Suppressor macrophage treated with lipopolysaccharide for 1 hour (primary cell): ENCODE data around the gene BLCAP.
"Not testable (repeated sequence)": the region's sequence is repeated elsewhere in the genome, so short reads cannot be mapped to it uniquely, and the experiment has no call there.

ENCODE experiments used
- DNase-seq, 3 donors: peaks; one replicate each; pipeline ENCODE4 v3.0.0-alpha.2; 2020 to 2022

Gene BLCAP

DNA sequence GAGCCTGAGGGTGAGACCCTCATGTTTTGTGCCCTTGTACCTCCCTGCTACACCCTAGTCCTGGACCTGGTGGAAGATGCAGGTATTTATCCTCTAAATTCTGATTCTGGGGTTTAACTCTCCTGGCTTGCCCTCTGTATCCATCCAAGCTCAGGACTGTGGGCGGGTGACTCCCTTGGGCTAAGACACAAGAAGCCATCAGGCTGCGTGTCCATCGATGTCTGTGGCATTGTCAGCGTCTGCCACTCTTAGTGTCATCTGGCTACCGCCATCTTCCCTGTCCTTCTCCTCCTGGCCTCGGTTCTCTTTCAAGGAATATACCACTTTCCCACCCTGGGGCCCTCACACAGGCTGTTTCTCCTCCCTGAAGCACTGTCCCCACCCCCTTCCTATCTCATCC, 28.9 kb upstream of the BLCAP start:
- DNase-seq = no peak

DNA sequence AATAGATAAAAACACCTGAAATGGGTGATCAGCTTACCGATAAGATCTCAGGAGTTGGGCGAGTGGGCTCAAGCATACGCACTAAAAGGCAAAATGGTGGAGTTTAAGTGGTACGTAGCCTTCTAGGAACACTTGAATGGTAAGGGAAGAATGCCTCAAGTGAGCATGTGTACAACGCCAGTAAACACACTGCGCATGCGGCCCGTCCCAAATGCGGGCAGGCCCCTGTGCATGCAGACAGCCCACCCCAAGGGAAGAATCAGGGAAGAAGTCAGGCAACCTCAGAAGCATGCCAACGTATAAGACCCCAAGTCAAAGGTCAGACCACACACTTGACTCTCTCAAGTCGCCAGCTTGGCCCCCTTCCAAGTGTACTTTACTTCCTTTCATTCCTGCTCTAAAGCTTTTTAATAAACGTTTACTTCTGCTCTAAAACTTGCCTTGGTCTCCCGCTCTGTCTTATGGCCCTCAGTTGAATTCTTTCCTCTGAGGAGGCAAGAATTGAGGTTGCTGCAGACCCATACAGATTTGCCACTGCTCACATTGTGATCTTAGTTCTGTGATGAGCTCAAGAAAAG, 27.1 kb upstream of the BLCAP start:
- not testable (repeated sequence) for DNase-seq

DNA sequence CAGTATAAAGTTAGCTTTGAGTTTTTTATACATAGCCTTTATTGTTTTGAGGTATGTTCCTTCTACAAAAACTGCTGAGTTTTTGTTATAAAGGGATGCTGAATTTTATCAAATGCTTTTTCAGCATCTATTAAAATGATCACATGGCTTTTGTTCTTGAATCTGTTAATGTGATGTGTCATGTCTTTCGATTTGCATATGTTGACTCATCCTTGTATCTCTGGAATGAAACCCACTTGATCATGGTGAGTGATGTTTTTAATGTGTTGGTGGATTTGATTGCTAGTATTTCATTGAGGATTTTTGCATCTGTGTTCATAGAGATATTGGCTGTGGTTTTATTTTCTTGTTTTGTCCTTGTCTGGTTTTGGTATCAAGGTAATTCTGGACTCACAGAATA, 24.7 kb upstream of the BLCAP start:
- DNase-seq = peak; percentile 19 to 61 (median 56)

DNA sequence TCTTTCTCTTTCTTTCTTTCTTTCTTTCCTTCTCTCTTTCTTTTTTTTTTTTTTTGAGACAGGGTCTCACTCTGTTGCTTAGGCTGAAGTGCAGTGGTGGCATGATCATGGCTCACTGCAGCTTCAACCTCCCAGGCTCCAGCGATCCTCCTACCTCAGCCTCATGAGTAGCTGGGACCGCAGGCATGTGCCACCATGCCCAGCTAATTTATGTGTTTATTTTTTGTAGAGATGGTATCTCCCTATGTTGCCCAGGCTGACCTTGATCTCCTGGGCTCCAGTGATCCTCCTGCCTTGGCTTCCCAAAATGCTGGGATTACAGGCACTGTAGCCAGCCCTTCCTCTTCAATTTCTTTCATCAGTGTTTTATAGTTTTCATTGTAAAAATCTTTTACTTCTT, 24.0 kb upstream of the BLCAP start:
- DNase-seq = not testable (repeated sequence)

DNA sequence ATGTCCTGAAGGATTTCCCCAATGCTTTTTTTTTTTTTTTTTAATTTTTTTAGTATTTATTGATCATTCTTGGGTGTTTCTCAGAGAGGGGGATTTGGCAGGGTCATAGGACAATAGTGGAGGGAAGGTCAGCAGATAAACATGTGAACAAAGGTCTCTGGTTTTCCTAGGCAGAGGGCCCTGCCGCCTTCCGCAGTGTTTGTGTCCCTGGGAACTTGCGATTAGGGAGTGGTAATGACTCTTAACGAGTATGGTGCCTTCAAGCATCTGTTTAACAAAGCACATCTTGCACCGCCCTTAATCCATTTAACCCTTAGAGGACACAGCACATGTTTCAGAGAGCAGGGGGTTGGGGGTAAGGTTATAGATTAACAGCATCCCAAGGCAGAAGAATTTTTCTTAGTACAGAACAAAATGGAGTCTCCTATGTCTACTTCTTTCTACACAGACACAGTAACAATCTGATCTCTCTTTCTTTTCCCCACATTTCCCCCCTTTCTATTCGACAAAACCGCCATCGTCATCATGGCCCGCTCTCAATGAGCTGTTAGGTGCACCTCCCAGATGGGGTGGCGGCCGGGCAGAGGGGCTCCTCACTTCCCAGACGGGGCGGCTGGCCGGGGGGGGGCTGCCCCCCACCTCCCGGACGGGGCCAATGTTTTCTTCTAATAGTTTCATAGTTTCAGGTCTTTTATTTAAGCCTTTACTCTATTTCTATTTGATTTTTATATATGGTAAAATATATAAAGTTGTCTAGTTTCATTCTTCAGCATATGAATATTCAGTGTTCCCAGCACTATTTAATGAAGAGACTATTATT, 22.6 kb upstream of the BLCAP start:
- DNase-seq = not testable (repeated sequence)

DNA sequence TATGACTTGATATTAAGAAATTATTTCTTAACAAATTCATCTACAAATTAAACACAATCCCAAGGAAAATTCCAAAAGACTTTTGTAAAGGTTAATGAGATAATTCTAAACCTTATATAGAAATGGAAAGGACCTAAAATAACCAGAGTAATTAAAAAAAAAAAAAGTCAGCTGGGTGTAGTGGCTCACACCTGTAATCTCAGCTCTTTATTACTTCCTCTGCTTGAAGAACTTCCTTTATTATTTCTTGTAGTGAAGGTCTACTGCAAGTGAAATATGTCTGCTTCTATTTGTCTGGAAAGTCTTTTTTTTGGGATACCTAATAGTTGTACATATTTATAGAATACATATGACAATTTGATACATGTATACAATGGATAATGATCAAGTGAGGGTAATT, 20.2 kb upstream of the BLCAP start:
- no peak for DNase-seq

DNA sequence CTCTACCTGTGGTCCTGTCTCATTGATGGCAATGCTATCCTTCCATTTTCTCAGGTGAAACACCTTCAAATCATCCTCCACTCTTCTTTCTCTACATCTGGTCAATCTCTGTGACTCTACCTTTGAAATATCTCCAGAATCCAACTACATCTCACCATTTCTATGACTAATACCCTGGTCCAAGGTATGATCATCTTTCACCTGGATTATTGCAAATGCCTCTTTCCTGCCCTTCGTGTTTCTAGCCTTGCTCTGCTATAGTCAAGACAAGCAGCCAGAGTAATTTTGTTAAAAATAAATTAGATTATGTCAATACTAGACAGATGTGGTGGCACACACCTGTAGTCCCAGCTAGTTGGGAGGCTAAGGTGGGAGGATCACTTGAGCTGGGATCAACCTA, 17.8 kb upstream of the BLCAP start:
- DNase-seq = no peak

DNA sequence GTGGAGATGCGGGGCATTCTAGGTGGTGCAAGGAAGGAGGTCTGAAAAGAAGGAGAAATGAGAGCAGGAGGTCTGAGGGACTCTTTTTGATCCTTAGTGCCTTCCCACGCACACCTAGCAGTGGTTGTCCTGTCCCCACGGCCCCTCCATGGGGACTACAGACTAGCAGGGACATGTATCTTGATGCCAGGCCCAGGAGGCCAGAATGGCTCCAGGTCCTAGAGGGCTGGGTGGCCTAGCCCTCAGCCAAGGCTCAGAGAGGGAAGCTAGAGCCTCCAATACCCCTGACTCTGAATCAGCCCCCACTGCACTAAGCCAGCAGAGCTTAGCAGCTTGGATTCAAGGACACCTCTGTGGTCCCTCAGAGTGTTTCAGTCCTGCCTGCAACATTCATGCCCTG, 16.7 kb upstream of the BLCAP start:
- DNase-seq = no peak

DNA sequence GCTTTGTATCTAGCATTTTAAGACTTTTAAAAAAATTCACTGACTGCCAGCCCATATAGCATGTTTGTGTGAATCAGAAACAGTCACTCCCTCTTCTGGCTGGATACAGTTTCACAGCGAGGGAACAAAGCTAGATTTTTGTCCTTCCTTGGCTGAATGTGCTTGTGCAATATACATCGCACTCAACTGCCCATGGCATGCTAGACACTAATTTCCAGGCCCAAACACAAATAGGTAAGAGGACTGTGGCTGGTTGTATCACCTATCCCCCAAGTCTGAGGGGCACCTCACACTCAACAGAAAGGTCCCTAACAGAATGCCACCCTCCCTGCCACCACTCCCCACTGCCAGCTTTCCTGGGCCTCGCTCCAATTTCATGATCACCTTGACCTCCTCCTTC, 16.2 kb upstream of the BLCAP start:
- peak in 1 of 3 donors; percentile 30 for DNase-seq

DNA sequence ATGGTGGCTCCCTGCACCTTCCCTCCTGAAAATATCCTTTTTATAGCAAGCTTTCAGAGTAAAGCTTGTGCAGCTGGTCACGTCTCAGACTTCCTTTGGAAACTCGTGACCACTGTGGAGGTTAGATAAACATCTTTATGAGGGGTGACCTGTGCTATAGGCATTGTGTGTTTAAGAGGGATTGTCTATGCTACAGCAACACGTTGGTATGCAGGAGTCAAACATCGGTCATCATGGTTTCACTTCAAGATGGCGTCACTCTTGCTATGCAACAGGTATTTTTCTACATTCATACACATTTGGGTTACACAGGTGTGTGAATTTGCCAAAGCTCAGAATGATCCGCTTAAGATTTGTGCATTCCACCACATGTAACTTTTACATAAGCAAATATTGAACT, 14.6 kb upstream of the BLCAP start:
- DNase-seq = no peak

DNA sequence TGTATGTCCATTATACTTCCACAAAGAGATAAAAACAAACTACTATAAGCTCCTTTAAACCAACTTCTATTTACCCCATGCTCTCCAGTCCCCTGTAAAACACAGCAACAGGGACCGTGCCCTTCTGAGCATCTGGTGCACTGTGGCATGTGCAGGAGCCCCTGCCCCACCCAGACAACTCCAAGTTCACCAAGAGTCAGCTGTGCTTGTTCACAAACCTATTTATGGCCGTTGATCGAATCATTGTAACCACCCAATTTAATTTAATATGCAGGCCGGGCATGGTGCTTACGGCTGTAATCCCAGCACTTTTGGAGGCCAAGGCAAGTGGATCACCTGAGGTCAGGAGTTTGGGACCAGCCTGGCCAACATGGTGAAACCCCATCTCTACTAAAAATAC, 13.7 kb upstream of the BLCAP start:
- DNase-seq = no peak

DNA sequence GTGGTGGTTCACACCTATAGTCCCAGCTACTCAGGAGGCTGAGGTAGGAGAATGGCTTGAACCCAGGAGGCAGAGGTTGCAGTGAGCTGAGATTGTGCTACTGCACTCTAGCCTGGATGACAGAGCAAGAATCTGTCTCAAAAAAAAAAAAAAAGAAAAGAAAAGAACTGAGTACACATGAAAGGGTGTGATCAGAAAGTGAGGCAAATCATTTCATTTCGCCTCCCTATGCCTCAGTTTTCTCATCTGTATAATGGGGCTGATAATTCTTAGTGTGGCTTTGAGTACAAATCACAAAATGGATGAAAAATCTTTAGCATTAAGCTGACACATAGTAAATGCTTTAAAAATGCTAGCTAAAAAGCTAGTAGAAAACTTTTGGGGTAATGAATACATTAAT, 13.2 kb upstream of the BLCAP start:
- DNase-seq = not testable (repeated sequence)

DNA sequence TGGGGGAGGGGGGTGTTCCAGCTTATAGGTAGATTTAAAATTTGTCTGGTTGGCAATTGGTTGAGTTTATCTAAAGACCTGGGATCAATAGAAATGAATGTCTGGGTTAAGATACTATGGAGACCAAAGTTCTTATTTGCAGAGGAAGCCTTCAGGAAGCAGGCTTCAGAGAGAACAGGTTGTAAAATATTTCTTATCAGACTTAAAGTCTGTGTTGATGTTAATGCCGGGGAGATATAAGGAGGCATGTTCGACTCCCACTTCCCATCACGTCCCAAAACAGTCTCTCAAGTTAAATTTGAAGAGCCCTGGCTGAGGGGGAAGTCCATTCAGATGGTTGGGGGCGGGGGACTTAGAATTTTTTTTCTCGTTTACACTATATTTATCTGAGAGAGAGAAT, 12.3 kb upstream of the BLCAP start:
- no peak for DNase-seq

DNA sequence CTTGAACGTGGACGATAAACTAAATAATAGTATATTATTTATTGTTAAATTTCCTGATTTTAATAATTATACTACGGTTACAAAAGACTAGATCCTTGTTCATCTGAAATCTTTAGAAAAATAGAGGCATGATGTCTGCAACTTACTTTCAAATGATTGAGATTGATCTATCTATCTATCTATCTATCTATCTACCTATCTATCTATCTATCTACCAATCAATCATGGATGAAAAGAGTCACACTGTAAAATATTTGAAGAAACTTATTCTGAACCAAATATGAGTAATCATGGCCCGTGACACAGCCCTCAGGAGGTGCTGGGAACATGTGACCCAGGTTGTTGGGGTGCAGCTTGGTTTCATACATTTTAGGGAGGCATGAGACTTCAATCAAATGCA, 11.7 kb upstream of the BLCAP start:
- no peak for DNase-seq

DNA sequence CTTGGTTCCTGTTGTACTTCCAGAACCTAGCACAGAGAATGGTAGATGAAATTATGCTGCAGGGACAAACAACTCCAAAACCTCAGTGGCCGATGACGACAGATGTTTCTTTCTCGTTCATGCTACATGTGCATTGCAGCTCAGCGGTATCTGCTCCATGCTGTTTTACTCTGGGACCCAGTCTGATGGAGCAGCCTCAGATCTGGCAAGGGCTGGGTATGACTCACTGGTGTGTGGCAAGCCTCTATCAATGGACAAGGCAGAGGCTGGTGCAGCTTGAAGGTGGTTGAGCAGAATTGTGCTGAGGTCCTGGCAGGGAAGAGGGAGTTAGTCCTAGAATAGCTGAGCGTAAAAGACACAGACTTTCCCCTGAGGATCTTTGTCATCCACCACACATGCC, 10.3 kb upstream of the BLCAP start:
- peak; percentile 36 to 49 (median 39) for DNase-seq

DNA sequence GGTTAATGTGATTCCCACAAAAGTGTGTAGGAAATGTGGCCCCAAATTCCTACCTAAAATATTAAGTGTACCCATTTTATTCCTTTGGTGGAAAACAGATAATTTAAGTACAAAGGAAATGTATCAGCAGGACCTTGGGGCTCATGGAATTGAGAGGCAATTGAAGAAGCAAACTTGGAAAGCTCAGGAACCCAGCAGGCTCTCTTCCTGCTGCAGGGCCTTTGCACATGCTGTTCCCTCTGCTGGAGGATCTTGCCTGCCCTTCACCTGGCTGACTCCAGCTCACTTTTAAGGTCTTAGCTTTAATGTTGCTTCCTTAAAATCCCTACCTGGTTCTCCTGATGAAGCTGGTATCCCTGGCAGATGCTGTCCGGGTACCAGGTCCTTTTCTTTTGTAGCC, 9.8 kb upstream of the BLCAP start:
- DNase-seq = no peak

DNA sequence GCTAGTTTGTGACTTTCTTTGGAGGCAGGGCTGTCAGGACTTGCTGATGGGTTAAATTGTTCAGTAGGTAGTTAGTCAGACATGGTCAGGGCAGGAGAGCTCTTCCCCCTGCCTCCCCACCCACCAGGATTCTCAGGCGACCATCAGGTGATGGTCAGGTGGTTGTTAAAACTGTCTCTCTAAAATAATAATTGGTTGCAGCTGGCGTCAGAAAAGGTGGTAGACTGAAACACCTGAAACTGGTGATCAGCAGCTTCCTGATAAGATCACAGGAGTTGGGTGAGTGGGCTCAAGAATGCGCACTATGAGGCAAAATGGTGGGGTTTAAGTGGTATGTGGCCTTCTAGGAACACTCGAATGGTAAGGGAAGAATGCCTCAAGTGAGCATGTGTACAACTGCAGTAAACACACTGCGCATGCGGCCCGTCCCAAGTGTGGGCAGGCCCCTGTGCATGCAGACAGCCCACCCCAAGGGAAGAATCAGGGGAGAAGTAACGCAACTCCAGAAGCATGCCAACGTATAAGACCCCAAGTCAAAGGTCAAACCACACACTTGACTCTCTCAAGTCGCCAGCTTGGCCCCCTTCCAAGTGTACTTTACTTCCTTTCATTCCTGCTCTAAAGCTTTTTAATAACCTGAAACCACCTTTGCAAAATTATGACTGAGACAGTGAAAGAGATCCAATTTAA, 7.9 kb upstream of the BLCAP start:
- no peak for DNase-seq

DNA sequence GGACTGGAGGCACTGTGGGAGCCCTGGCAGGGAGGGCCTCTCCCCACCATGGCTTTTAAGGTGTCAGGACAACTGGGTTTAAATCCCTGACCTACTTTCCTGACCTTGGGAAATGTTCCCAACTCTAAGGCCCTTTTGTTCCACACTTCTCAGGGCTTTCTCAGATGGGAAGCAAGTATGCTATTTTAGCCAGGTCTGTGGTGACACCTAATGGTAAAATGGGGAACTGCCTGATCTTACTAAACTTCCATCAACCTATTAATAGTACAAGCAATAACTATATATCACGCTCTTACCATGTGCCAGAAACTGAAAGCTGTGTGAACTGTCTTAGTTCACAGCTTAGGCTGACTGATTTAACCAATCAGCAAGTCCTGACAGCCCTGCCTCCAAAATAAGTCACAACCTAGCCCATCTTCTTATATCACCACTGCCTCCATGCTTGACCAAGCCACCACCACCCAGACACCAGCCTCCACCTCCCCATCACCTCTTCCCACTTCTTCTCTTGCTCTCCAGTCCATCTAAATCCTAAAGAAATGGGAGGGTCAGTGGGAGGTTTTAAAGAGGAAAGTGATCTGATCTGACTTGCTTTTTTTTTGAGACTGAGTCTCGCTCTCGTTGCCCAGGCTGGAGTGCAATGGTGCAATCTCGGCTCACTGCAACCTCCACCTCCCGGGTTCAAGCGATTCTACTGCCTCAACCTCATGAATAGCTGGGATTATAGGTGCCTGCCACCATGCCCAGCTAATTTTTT, 6.9 kb upstream of the BLCAP start:
- peak; percentile 84 to 93 (median 90) for DNase-seq

DNA sequence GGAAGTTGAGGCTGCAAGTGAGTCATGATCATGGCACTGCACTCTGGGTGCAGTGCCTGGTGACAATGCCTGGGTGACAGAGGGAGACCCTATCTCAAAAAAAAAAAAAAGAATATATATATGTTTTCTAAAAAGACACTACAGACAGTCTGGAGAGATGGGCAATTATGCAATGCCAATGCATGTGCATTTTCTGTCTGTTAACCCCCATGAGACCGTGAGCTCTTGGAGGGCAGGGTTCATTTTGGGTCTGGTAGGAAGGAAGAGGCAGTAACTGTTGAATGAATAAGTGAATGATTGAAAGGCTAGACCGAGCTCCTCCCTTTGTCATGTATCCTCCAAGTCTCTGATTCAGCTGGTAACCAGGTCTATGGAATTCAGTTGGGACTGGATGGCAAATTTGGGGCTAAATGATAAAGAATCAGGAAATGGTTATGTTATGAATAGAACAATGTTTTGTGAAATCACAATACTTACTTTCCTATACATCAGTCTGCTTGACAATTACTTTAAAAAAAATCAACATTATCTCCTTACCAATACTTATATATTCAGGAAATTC, 5.6 kb upstream of the BLCAP start:
- DNase-seq = no peak

DNA sequence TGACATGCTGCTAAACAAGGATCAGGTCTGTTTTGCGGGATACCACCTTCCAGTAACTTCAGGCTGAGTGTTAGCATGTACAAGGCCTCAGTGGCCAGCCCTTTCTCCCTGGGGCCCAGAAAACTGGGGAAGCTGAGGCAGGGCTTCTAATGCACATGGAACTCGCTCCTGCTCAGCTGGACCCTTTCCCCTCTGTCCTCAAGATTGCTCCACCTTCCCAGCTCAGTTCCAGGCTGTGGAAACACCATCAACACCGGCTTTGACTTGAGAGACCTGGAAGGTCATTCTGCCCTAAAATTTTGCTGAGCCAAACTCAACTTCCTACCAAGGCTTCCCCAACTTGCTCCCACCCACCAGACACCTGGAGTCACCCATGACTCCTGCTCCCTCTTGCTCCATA, 4.2 kb upstream of the BLCAP start:
- no peak for DNase-seq

DNA sequence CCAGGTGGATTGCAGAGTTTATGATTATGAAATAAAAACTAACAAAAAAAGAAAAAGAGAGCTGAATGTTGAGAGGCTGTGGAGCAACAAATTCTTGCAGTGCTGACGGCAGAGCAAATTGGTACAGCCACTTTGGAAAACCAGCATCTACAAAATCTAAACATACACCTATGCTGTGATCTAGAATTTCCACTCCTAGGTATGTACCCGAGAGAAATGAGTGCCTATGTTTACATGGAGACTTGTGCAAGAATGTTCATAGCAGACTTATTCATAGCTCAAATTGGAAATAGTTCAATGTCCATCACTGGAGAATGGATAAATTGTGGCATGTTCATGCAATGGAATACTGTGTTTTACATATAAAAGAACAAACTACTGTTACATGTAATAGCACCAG, 3.0 kb upstream of the BLCAP start:
- DNase-seq = no peak

DNA sequence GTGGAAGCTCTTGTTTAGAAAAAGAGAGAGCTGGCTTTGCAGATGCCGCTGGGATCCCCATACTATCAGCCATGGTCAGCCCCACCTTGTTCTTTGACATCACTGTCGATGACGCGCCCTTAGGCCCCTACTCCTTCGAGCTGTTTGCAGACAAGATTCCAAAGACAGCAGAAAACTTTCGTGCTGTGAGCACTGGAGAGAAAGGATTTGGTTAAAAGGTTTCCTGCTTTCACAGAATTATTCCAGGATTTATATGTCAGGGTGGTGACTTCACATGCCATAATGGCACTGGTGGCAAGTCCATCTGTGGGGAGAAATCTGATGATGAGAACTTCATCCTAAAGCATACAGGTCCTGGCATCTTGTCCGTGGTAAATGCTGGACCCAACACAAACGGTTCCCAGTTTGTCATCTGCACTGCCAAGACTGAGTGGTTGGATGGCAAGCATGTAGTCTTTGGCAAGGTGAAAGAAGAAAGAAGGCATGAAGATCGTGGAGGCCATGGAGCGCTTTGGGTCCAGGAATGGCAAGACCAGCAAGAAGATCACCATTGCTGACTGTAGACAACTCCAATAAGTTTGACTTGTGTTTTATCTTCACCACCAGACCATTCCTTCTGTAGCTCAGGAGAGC, 2.4 kb upstream of the BLCAP start:
- no peak for DNase-seq
